GM10266 (cell line): ENCODE data around the gene ERMP1.

ENCODE experiments used
- DNase-seq: peaks from one replicate; pipeline ENCODE4 v3.0.0; 2012; ENCODE audit errors: extremely low spot score
- TF ChIP-seq, protein P1 (sequence below): IDR thresholded peaks from 2 replicates; pipeline ENCODE4 v1.5.1; 2012; ENCODE audit warnings: mild to moderate bottlenecking, low read depth; ENCODE audit not compliant: control insufficient read depth, insufficient read depth; ENCODE audit errors: missing control alignments

ERMP1 gene

DNA sequence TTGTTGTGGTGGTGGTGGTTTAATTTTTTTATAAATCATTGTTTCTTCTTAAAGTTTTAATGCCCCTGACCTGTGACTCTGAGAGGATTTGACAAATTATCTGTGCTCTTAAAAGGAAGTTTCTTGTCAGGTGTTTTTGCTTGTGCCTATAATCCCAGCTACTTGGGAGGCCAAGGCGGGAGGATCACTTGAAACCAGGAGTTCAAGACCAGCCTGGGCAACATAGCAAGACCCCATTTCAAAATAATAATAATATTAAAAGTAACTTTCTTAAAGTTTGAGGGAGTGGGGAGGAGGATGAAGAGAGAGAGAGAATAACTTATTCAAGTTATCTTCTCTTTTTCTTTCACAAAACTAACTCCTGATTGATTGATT, 12.2 kb upstream of the ERMP1 start:
- DNase-seq = no peak
- TF ChIP-seq, protein P1, sequence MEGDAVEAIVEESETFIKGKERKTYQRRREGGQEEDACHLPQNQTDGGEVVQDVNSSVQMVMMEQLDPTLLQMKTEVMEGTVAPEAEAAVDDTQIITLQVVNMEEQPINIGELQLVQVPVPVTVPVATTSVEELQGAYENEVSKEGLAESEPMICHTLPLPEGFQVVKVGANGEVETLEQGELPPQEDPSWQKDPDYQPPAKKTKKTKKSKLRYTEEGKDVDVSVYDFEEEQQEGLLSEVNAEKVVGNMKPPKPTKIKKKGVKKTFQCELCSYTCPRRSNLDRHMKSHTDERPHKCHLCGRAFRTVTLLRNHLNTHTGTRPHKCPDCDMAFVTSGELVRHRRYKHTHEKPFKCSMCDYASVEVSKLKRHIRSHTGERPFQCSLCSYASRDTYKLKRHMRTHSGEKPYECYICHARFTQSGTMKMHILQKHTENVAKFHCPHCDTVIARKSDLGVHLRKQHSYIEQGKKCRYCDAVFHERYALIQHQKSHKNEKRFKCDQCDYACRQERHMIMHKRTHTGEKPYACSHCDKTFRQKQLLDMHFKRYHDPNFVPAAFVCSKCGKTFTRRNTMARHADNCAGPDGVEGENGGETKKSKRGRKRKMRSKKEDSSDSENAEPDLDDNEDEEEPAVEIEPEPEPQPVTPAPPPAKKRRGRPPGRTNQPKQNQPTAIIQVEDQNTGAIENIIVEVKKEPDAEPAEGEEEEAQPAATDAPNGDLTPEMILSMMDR = no peak

DNA sequence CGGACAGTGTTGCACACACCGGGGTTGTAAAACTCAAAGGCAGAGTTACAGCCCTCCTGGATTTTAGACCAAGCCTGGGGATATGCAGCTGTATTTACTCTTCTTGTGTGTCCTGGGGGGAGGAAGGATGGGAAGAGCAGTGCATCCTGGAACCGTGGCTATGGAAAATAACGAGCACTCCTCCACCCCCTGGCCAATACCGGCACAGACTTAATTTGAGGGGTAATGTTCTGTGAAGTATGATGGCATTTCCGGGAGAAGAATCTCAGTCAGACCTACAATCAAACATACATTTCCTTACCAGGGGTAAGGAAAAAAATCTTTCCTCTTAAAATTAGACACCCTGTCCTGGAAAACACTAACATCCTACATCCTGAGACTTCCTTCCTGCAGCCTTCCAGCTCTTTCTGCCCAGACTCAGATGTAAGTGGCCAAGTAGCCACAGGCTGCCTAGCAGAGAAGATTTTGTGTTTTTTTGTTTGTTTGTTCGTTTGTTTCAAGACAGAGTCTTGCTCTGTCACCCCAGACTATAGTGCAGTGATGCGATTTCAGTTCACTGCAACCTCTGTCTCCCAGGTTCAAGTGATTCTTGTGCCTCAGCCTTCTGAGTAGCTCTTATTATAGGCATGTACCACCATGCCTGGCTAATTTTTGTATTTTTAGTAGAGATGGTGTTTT, 11.0 kb upstream of the ERMP1 start:
- TF ChIP-seq, protein P1 = peak; percentile 9
- DNase-seq = no peak

DNA sequence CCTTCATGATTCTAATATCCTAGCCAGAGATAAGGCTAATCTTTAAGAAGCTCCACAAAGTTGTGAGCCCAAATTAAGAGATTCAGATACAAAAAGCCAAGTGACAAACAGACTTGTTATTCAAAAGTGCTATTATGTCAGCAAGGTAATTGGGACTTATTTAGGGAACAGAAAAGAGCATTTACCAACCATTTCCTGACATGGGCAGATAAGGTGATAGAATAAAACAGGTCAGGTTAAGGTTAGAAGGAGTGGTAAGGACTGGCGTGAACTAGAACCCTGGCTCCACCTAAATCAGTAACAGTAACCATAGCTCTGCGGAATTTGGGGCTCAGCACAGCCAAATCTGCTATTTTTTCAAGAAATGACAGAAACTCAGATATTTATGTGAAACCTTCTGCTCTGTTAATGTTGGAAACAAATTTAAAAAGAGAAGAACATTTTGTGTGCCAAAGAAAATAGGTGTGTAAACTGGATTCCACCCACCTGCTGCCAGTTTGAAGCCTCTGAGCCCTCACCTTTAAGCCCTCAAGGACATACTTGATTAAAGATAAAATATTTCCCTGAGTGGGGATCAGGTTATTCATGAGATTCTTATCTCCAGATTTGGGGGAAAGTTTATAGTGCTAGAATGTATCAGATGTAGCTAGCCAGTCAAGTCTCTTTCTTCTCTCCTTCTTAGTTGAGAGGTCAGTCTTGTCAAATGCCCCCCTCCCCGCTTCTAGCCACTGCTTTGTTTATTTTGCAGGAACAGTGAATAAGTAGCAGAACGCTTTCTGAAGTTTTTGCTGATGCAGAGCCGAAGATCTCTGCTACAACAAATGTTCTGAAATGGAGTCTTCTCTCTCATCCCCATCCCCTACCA, 10.2 kb upstream of the ERMP1 start:
- no peak for DNase-seq
- TF ChIP-seq, protein P1 = no peak

DNA sequence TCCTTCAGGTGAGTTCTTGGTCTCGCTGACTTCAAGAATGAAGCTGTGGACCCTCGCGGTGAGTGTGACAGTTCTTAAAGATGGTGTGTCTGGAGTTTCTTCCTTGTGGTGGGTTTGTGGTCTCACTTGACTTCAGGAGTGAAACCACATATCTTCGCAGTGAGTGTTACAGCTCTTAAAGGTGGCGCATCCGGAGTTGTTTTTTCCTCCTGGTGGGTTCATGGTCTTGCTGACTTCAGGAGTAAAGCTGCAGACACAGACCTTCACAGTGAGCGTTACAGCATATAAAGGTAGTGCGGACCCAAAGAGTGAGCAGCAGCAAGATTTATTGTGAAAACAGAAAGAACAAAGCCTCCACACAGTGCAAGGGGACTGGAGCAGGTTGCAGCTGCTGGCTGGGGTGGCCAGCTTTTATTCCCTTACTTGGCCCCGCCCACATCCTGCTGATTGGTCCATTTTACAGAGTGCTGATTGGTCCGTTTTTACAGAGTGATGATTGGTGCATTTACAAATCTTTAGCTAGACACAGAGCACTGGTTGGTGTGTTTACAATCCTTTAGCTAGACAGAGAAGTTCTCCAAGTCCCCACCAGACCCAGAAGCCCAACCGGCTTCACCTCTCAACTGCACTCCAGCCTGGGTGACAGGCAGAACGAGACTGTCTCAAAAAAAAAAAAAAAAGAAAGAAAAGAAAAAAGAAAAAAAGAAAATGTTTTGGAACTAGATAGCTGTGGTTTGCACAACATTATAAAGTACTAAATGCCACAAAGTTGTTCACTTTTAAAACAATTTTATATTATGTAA, 9.1 kb upstream of the ERMP1 start:
- TF ChIP-seq, protein P1 = no peak
- no peak for DNase-seq

DNA sequence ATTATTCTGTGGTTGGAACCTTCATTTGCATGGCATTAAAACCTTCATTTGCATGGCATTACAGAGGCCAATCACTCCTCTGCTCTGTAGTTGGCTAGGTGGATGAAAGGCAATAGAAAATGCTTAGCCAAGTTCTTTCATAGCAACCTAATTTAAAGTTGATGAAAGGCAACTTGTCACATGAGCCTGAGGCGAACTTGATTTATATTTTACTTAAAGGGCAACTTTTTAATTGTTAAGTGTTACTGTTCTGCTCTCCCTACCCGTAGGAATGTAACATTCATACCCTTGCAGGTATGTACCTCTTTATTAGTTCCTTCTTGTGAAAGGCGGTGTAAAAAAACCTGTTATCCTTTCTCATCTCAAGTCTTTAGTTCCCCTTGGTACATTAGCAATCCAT, 7.9 kb upstream of the ERMP1 start:
- TF ChIP-seq, protein P1 = no peak
- no peak for DNase-seq

DNA sequence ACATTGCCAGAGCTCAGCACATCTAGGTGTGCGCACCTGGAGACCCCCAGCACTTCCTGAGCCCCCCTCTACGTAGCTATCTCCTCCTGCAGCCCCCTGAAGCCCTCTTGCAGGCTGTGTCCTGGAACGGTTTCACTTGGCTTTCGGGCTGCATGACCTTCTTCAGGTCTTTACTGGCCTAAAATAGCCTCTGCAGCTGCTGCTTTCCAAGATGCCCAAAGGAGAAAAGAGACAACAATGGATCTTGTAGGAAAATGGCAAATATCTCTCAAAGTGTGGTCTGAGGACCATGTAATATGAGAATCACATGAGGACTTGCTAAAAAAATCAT, 6.6 kb upstream of the ERMP1 start:
- DNase-seq = no peak
- TF ChIP-seq, protein P1 = no peak

DNA sequence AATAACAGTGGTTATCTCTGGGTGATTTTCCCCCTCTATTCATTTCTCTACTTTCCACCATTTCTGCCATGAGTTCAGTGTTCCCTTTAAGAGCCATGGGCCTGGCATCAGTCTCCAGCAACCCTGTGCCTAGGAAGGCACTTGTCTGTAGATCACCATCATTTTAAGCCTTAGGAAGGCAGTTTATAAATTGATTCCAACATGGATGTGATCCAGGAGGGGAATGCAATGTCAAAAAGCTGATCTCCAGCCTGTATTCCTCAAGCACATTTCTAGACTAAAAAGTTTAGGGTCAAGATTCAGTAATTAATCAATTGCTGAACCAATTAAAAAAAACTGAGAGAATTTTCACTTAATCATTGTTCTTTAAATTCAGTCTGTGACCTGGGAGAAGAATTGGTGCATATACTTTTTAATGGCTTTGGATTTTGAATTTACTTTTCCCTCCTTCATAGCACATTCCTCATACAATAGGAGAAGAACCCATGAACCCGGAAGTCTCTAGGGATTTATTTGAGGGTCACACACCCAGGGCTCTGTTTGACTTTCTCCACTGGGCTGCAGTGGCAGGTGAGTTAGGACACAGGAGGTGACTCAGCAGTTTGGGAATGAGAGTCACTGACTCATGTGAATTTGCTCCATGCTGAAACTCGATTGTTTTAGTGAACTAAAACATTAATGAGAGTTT, 6.1 kb upstream of the ERMP1 start:
- TF ChIP-seq, protein P1 = no peak

More for the DNA sequence above, 6.1 kb upstream of the ERMP1 start:
- DNase-seq = no peak
